Epidermal melanocyte (primary cell): ENCODE measurements around the gene NCK2.

ENCODE experiments used
- DNase-seq: peaks from one replicate; pipeline ENCODE4 v3.0.0; 2011; ENCODE audit warnings: low spot score; ENCODE audit not compliant: insufficient read length

The NCK2 gene

GRCh38 chr2:105845976-105846375, 101.3 kb downstream of the NCK2 start:
- no peak for DNase-seq

- no peak for DNase-seq
These were observed 102.3 kb downstream of the NCK2 start for GRCh38 chr2:105847056-105847455.

GRCh38 chr2:105848367-105848766, 103.7 kb downstream of the NCK2 start:
- no peak for DNase-seq

GRCh38 chr2:105849431-105850179, 104.9 kb downstream of the NCK2 start:
- DNase-seq = no peak

- DNase-seq = no peak
These were observed 107.4 kb downstream of the NCK2 start for GRCh38 chr2:105852066-105852465.

- DNase-seq = no peak
These were observed 108.8 kb downstream of the NCK2 start for GRCh38 chr2:105853354-105854088.

GRCh38 chr2:105854972-105855371, 110.3 kb downstream of the NCK2 start:
- no peak for DNase-seq

- no peak for DNase-seq
These were observed 111.9 kb downstream of the NCK2 start for GRCh38 chr2:105856581-105856980.

- DNase-seq = no peak
These were observed 112.5 kb downstream of the NCK2 start for GRCh38 chr2:105857076-105857740.

- no peak for DNase-seq
These were observed 114.4 kb downstream of the NCK2 start for GRCh38 chr2:105858868-105859693.

- no peak for DNase-seq
These were observed 114.9 kb downstream of the NCK2 start for GRCh38 chr2:105859694-105859951.

GRCh38 chr2:105860567-105860966, 115.9 kb downstream of the NCK2 start:
- no peak for DNase-seq

- no peak for DNase-seq
These were observed 116.5 kb downstream of the NCK2 start for GRCh38 chr2:105861200-105861599.

- no peak for DNase-seq
These were observed 118.1 kb downstream of the NCK2 start for GRCh38 chr2:105862843-105863242.

- no peak for DNase-seq
These were observed 119.5 kb downstream of the NCK2 start for GRCh38 chr2:105864262-105864661.

- no peak for DNase-seq
These were observed 120.7 kb downstream of the NCK2 start for GRCh38 chr2:105865222-105865913.

GRCh38 chr2:105866216-105867185, 121.8 kb downstream of the NCK2 start:
- no peak for DNase-seq

- no peak for DNase-seq
These were observed 122.9 kb downstream of the NCK2 start for GRCh38 chr2:105867587-105867986.

GRCh38 chr2:105868060-105868459, 123.3 kb downstream of the NCK2 start:
- no peak for DNase-seq

- no peak for DNase-seq
These were observed 124.6 kb downstream of the NCK2 start for GRCh38 chr2:105869341-105869740.
